Activated CD4-positive, alpha-beta T cell treated with anti-CD3 and anti-CD28 coated beads for 24 hours (primary cell): Measurements from ENCODE around the gene DENND1A.
"Not testable (repeated sequence)": the region's sequence is repeated elsewhere in the genome, so short reads cannot be mapped to it uniquely, and the experiment has no call there.

Experiments
- DNase-seq, 2 donors: peaks; one replicate each; pipeline ENCODE4 v3.0.0-alpha.2; 2020; ENCODE audit warnings: low read depth in 2 of 2

DENND1A gene

GRCh38 chr9:123416176-123416575 is 513.8 kb downstream of the DENND1A start:
- no peak for DNase-seq

GRCh38 chr9:123414936-123415930 is 514.7 kb downstream of the DENND1A start:
- DNase-seq: no peak

- no peak for DNase-seq
These were observed 515.7 kb downstream of the DENND1A start for GRCh38 chr9:123414204-123414603.

- no peak for DNase-seq
These were observed 517.6 kb downstream of the DENND1A start for GRCh38 chr9:123412171-123412820.

DNA sequence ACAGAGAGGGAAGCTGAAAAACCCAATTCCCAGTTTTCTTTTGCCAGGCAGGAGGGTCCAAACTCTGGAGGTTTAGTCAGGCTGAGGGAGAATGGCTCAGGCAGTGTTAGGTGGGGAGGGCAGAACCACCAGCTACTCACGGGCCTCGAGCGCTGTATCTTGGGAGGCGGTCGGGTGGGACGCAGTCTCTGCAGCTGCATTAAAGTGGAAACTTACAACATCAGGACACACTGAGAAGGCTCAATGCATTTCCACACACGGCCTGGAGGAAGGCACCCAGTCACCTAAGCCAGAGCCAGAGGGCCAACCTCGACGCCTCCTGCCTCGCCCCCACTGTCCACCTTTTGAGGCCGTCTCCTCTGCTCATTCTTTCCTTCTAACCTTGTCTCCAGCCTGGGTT is 518.3 kb downstream of the DENND1A start:
- no peak for DNase-seq

DNA sequence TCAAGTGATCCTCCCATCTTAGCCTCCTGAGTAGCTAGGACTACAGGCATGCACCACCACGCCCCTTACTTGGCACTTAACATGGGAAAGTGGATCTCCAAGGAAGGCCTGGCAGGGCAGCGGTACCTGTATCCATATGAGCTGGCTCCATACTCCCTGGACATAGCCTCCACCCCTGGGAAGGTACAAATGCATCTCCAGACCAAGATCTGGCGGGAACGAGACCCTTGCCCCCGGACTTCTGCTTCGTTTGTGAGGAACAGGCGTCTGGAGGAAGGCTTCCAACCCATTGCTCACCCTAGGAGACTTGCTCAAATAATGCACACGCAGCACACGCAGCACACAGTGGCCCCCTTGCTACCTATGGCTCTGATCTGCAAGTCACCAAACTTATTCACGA is 518.7 kb downstream of the DENND1A start:
- no peak for DNase-seq

DNA sequence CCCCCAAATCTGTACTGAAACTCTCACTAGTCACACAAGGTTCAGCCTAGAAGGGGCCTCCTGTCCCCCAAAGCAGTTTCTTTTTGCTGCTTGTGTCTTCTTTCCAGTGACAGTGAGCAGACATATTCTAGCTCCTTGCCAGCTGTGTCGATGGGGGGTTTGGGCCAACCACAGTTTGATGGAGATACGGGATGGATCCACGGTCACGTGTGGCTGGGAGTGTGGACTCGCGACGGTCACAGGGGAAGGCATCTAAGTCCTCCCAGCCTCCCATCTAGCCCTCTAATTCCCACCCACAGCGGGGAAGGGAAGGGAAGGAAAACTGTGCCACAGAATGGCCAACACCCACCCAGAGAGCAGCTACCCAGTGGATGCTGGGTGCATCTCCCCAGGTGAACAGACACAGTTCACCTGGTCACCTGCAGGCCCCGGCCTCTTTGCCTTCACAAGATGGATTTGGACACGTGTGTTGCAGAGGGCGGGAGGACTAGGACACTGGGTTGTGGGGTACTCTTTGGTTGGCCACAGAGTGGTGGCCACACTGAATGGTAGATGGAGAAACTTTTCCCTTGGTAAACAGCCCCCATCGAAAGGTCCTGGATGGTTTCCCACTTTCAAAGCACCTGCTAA is 519.5 kb downstream of the DENND1A start:
- no peak for DNase-seq

- no peak for DNase-seq
These were observed 521.3 kb downstream of the DENND1A start for GRCh38 chr9:123408313-123409262.

GRCh38 chr9:123407217-123407851 is 522.6 kb downstream of the DENND1A start:
- DNase-seq: no peak

DNA sequence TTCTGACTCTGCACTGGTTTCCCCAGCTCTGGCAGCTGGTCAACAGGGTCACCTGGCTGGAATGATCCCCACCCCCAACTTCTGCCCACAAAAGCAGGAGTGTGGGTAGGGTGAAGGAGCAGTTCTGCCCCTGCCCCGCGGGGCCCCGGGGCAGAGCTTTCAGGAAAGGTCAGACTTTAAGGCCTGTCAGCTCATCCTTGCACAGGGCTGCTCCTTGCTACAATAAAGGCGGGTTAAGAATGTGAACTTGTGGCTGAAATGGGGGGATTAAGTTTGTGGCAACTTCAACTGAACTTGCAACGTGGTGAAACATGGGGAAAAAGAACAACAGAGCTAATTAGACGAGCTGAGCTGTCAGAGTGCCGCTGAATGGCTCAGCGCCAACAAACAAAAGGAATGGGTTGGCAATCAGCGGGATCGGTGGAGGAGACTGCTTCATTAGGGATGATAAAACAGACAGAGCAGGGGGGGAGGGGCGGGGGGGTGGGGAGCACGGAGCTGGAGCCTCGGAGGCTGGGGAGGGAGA is 523.2 kb downstream of the DENND1A start:
- no peak for DNase-seq

GRCh38 chr9:123406016-123406415 is 523.9 kb downstream of the DENND1A start:
- DNase-seq: no peak

- DNase-seq: no peak
These were observed 526.9 kb downstream of the DENND1A start for GRCh38 chr9:123402981-123403509.

GRCh38 chr9:123401879-123402513 is 527.9 kb downstream of the DENND1A start:
- peak in 1 of 2 donors; percentile 2 for DNase-seq

DNA sequence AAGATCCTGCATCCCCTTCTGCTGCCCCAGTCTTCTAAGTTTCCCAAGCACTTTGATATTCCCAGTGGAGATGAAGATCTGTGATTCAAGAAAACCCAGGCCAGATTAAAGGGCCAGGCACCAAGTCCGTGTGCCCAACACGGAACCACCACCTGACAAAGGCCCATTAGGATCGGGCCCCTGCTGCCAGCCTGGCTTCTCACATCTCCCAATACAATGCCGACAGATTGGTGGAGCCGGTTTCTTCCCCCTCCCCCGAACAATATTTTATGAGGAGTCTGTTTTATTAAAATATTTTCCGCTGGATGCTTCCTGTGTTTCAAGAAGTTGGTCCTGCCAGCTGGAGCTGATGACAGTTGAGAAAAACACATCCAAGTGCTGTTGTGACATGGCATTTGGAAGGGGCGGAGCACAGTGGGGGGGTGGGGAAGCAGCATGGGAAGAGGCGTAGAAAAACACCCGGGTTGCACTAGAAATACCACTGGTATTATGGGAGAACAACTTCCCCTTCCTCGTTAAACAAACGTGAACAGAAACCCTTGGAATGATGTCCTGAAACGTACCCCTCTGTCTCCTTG is 528.9 kb downstream of the DENND1A start:
- no peak for DNase-seq

- DNase-seq: peak; percentile 9 to 35
These were observed 530.0 kb downstream of the DENND1A start for GRCh38 chr9:123399803-123400378.

DNA sequence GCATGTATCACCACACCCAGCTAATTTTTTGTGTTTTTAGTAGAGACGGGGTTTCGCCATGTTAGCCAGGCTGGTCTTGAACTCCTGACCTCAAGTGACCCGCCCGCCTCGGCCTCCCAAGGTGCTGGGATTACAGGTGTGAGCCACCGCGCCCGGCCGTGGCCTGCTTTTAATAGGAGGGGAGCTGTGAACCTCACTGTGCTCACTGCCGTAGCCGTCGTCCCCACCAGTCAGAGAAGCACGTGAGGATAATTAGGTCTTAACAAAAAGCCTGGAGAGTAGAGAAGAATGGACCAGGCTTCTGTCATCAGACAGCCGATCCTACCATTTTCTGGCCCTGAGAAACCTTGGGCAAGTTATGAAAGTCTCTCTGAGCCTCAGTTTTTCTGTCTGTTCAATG is 531.0 kb downstream of the DENND1A start:
- DNase-seq: not testable (repeated sequence)

- DNase-seq: no peak
These were observed 532.0 kb downstream of the DENND1A start for GRCh38 chr9:123397975-123398374.

- DNase-seq: no peak
These were observed 534.0 kb downstream of the DENND1A start for GRCh38 chr9:123395689-123396511.
